Kidney epithelial cell (primary cell): Measurements from ENCODE around the gene POLA1. TPM values are rescaled to one million over a fixed set of nuclear protein-coding genes. Genes with fewer than 3 reads are reported as not detected.
A peak's percentile ranks its signal among the peaks of the same experiment; 100 is the strongest.

Experiments used
- DNase-seq: peaks from one replicate; pipeline ENCODE4 v3.0.0-alpha.2; 2010; ENCODE audit warnings: low read depth
- H3K27me3 ChIP-seq: 2 replicates; pipeline ENCODE4 v1.6.0; 2011; ENCODE audit warnings: low read length; ENCODE audit not compliant: control insufficient read depth, insufficient read depth
- H3K36me3 ChIP-seq: 2 replicates; pipeline ENCODE4 v1.5.1; 2011; ENCODE audit warnings: low read length; ENCODE audit not compliant: control insufficient read depth, insufficient read depth
- H3K4me3 ChIP-seq: 2 replicates; pipeline ENCODE4 v1.5.1; 2011; ENCODE audit warnings: low read depth, mild to moderate bottlenecking, control low read depth, low read length
- CTCF ChIP-seq: IDR thresholded peaks from 2 replicates; pipeline ENCODE4 v1.5.1; 2011; ENCODE audit warnings: mild to moderate bottlenecking, moderate library complexity, low read length, control low read depth, inconsistent platforms; ENCODE audit not compliant: insufficient read depth, poor library complexity, severe bottlenecking
- total RNA-seq: library from RNA; depleted of rRNA; stranded (reverse); fragments of >200 nt; gene quantifications from 2 replicates; pipeline ENCODE4 v1.2.3, GENCODE V29; 2015

The POLA1 gene
- total RNA-seq, 1 donor from 2014 or later, result 6.2 TPM

DNA sequence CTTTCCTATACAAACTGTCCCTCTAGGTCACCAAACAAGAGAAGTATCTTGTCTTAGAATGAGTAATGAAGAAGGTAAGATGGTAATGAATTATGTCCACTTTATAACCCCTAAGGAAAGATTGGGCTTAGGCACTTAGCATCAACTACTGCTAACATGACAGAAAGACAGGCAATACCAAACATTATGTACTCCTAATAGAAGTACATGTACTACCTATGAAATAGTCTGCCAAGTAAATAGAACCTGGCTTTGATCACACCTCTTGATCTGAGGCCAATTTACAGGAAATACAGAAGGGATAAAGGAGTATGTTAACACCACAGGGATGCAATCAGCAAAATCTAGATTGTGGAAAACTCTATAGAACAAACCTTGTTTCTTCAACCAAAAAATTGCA is 32.4 kb upstream of the POLA1 start:
- no peaks in the 10 kb centered on the region for H3K27me3 ChIP-seq
- no peaks in the 10 kb centered on the region for H3K36me3 ChIP-seq
- H3K4me3 ChIP-seq, result no peak overlapping the region
- TF ChIP-seq CTCF, result no peak
- DNase-seq, result no peak

DNA sequence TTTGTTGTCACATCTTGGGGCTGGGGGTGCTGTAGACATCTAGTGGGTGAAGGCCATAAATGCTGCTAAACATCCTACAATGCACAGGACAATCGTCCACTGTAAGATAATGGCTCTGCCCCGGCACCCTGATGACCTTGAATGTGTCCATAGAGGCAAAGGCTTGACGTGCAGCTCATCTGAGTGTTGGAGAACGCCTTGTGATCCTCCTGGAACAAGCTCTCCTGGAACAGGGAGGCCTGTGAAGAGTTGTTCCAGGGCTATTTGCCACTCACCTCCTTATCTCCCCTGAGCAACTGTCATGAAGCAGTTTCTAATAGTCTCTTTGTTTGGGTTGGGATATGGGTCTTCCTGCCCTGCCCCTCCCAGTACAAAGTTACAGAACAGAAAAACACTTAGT is 31.4 kb upstream of the POLA1 start:
- Histone ChIP-seq H3K36me3 (no peaks in the 10 kb centered on the region), H3K27me3 (no peaks in the 10 kb centered on the region), H3K4me3 (no peak overlapping the region)
- no peak for DNase-seq
- no peak for TF ChIP-seq CTCF

GRCh38 chrX:24668111-24668510 is 25.6 kb upstream of the POLA1 start:
- Histone ChIP-seq H3K36me3 (no peaks in the 10 kb centered on the region), H3K27me3 (no peaks in the 10 kb centered on the region), H3K4me3 (no peak overlapping the region)
- DNase-seq, result no peak
- no peak for TF ChIP-seq CTCF

DNA sequence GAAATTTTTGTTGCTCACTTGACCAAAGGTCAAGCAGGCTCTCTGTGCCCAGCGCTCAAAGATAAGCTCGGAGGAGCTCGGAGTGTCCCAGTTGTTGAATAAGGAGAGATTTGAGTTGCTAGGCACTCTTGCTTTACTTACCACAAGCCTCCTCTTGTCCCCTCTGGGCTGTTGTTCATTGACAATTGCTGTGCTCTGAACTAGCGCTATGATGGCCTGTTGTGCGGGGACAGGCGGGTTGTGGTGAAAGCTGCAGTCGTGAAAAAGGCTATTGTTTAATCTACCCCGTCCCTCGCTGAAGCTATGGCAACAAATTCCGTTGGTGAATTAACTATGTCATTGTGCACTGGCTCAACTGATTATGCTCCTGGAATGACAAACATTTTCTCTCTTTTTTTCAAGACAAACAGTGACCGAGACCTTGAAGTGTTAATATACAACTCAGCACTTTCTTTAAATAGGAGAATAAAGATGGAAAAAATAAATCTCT is 21.0 kb upstream of the POLA1 start:
- no peak overlapping the region for H3K4me3 ChIP-seq
- no peak for TF ChIP-seq CTCF
- H3K36me3 ChIP-seq, result no peaks in the 10 kb centered on the region
- H3K27me3 ChIP-seq, result no peaks in the 10 kb centered on the region
- no peak for DNase-seq

- no peaks in the 10 kb centered on the region for H3K36me3 ChIP-seq
- TF ChIP-seq CTCF, result no peak
- DNase-seq, result no peak
- H3K4me3 ChIP-seq, result no peak overlapping the region
- no peaks in the 10 kb centered on the region for H3K27me3 ChIP-seq
Measured at GRCh38 chrX:24673424-24673823, 20.3 kb upstream of the POLA1 start.

DNA sequence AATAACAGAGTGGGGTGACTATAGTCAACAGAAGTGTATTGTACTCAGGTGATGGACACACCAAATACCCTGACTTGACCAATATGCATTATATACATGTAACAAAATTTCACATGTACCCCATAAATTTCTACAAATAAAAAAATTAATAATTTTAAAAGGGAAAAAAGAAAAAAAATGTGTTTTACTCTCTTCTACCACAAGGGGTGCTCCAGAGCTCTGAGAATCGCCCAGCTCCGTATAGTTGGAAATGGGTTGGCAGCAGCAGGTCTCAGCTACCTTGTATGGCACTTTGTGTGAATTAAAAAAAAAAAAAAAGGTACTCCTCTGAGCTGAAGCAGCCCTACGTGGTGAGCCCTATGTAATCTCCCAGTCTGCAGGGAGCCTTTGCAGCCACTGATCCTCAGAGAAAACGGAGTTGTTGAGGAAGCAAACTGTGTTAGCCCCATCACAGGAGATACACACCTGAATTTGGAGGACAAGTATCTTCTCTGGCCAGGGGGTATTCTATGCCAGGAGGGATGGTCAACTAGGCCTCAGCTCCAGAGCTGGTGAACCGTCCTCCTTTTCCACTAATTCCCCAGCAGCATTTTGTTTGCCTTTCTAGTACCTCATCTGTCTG is 17.2 kb upstream of the POLA1 start:
- Histone ChIP-seq H3K4me3 (no peak overlapping the region), H3K27me3 (no peaks in the 10 kb centered on the region), H3K36me3 (no peaks in the 10 kb centered on the region)
- no peak for DNase-seq
- peak; percentile 60 for TF ChIP-seq CTCF
